K562 (cell line): ENCODE data around the gene NDST3. TPM values are rescaled to one million over a fixed set of nuclear protein-coding genes. Genes with fewer than 3 reads are reported as not detected.

Experiments
- ATAC-seq: fragments of 200-7000 bp; cut with Tn5 transposase; 3 replicates; pipeline ENCODE4 v1.9.1; 2020; ENCODE audit warnings: moderate library complexity
- BruUV-seq: library from RNA; stranded (reverse); fragments of 400-500 nt; replicated peaks from 2 replicates; lab custom pipeline; 2021; lab: Mats Ljungman, UMichigan
- CTCF ChIA-PET: fragments of 300-600 bp; formaldehyde crosslinking; extraction: SDS; loops from one replicate; lab custom pipeline; 2021; ENCODE audit warnings: low intra/inter-chr PET ratio; lab: Yijun Ruan, JAX
- POLR2A ChIA-PET: fragments of 300-600, 350-650 bp; sonication (Branson Sonifier 250); formaldehyde crosslinking; extraction: SDS; loops from one replicate; lab custom pipeline; 2021; ENCODE audit warnings: antibody characterized with exemption, inconsistent platforms; lab: Yijun Ruan, JAX
- DNase-seq, 4 experiments: peaks; one replicate each; pipeline versions ENCODE4 v3.0.0 to v3.0.0-alpha.2; 2011 to 2018; ENCODE audit warnings: low spot score in 3 of 4, mixed read lengths in 3 of 4; ENCODE audit errors: extremely low read depth in 1 of 4
- FAIRE-seq: peaks from 2 replicates; lab custom pipeline; 2011; peaks lifted over from hg19 to GRCh38; lab: Jason Lieb, UNC
- H2AFZ ChIP-seq: 2 replicates; pipeline ENCODE4 v1.6.0; 2011; ENCODE audit warnings: low read depth, low read length, control low read depth, inconsistent platforms
- H3K27ac ChIP-seq: fragments of 200-600 bp; 3 replicates; pipeline ENCODE4 v1.8.0; 2011; ENCODE audit warnings: low read depth, mild to moderate bottlenecking, control low read depth, inconsistent platforms, low read length, moderate library complexity, mixed read lengths; ENCODE audit errors: extremely low read depth
- H3K27me3 ChIP-seq, 2 experiments: fragments of 300-600 bp in 1 of 2; 2 replicates in 1 of 2; 3 replicates in 1 of 2; pipeline versions ENCODE4 v1.6.0 to v1.8.0; 2011; ENCODE audit warnings: inconsistent platforms in 2 of 2, low read length in 2 of 2, mild to moderate bottlenecking in 1 of 2, mixed read lengths in 1 of 2, moderate library complexity in 1 of 2; ENCODE audit not compliant: control insufficient read depth in 2 of 2, insufficient read depth in 2 of 2
- H3K36me3 ChIP-seq: fragments of 300-600 bp; 3 replicates; pipeline ENCODE4 v1.8.0; 2011; ENCODE audit warnings: mild to moderate bottlenecking, low read length, inconsistent platforms; ENCODE audit not compliant: control insufficient read depth, insufficient read depth
- H3K4me1 ChIP-seq, 2 experiments: fragments of 200-600 bp in 1 of 2; replicated peaks in 1 of 2; 2 replicates in 1 of 2; 3 replicates in 1 of 2; pipeline versions ENCODE4 v1.5.1 to v1.8.0; 2011; ENCODE audit warnings: inconsistent platforms in 2 of 2, low read length in 2 of 2, mild to moderate bottlenecking in 1 of 2, mixed read lengths in 1 of 2, moderate library complexity in 1 of 2; ENCODE audit not compliant: control insufficient read depth in 2 of 2, insufficient read depth in 2 of 2
- H3K4me2 ChIP-seq: 2 replicates; pipeline ENCODE4 v1.6.1; 2011; ENCODE audit warnings: low read length, control low read depth, inconsistent platforms, mixed read lengths; ENCODE audit not compliant: insufficient read depth
- H3K4me3 ChIP-seq: fragments of 200-600 bp; sonication (generic), shearing (Covaris generic); 2 replicates; pipeline ENCODE4 v1.5.1; 2016; ENCODE audit warnings: control low read depth, inconsistent platforms
- H3K79me2 ChIP-seq: fragments of 200-600 bp; 3 replicates; pipeline ENCODE4 v1.8.0; 2011; ENCODE audit warnings: low read length, inconsistent platforms; ENCODE audit not compliant: control insufficient read depth, insufficient read depth
- H3K9ac ChIP-seq, 2 experiments: 2 replicates each; pipeline versions ENCODE4 v1.6.0 to v1.6.1; 2011; ENCODE audit warnings: low read depth in 2 of 2, low read length in 2 of 2, control low read depth in 1 of 2, inconsistent platforms in 1 of 2, mild to moderate bottlenecking in 1 of 2, mixed read lengths in 1 of 2; ENCODE audit not compliant: insufficient read depth in 1 of 2
- H3K9me1 ChIP-seq: one replicate; pipeline ENCODE4 v1.6.0; 2011; ENCODE audit warnings: inconsistent platforms, mild to moderate bottlenecking, low read length, moderate library complexity; ENCODE audit not compliant: control insufficient read depth, insufficient read depth
- H3K9me3 ChIP-seq: replicated peaks from 2 replicates; pipeline ENCODE4 v1.5.1; 2011; ENCODE audit warnings: low read depth, low read length, inconsistent platforms; ENCODE audit not compliant: control insufficient read depth, insufficient read depth
- H4K20me1 ChIP-seq: replicated peaks from 2 replicates; pipeline ENCODE4 v1.6.1; 2011; ENCODE audit warnings: low read length, inconsistent platforms, mixed read lengths; ENCODE audit not compliant: control insufficient read depth, insufficient read depth
- ARHGAP35 ChIP-seq: fragments of 450-650 bp; IDR thresholded peaks from 2 replicates; pipeline ENCODE4 v1.6.1; 2018; ENCODE audit not compliant: partially characterized antibody
- CXXC5 ChIP-seq: fragments of 250-450 bp; sonication (Bioruptor Pico); IDR thresholded peaks from 2 replicates; pipeline ENCODE4 v1.8.0; 2022; ENCODE audit warnings: inconsistent platforms, mild to moderate bottlenecking, moderate library complexity
- L3MBTL2 ChIP-seq: fragments of 450-650 bp; IDR thresholded peaks from 2 replicates; pipeline ENCODE4 v1.6.1; 2016; ENCODE audit warnings: mild to moderate bottlenecking, moderate library complexity
- RFX7 ChIP-seq: fragments of 250-450 bp; sonication (Bioruptor Pico); IDR thresholded peaks from 2 replicates; pipeline ENCODE4 v1.5.1; 2021; ENCODE audit warnings: mild to moderate bottlenecking
- TRIM24 ChIP-seq, 2 experiments: fragments of 450-650 bp; IDR thresholded peaks; 2 replicates each; pipeline ENCODE4 v1.6.1; 2016
- ZBTB17 ChIP-seq: fragments of 450-650 bp; formaldehyde crosslinking; IDR thresholded peaks from 2 replicates; pipeline ENCODE4 v1.4.0; 2020; ENCODE audit warnings: mild to moderate bottlenecking
- ZBTB8A ChIP-seq: fragments of 450-650 bp; IDR thresholded peaks from 2 replicates; pipeline ENCODE4 v1.6.1; 2018; ENCODE audit warnings: mild to moderate bottlenecking, moderate library complexity; ENCODE audit not compliant: partially characterized antibody
- ZKSCAN8 ChIP-seq: fragments of 200-800 bp; sonication (Bioruptor generic); IDR thresholded peaks from 2 replicates; pipeline ENCODE4 v1.6.1; 2016; ENCODE audit warnings: missing genetic modification characterization, missing compliant biosample characterization
- ZMIZ1 ChIP-seq, 2 experiments: fragments of 150-350 bp in 1 of 2; IDR thresholded peaks; 2 replicates each; pipeline ENCODE4 v1.6.1; 2012 to 2016; ENCODE audit warnings: low read depth in 2 of 2, low read length in 2 of 2, mild to moderate bottlenecking in 1 of 2, moderate library complexity in 1 of 2
- ZNF280A ChIP-seq: fragments of 450-650 bp; IDR thresholded peaks from 2 replicates; pipeline ENCODE4 v1.6.1; 2018; ENCODE audit warnings: mild to moderate bottlenecking, low read depth; ENCODE audit not compliant: partially characterized antibody
- ZNF655 ChIP-seq: fragments of 250-450 bp; sonication (Bioruptor Pico); IDR thresholded peaks from 2 replicates; pipeline ENCODE4 v1.5.0; 2021
- ZNF766 ChIP-seq: fragments of 200-800 bp; sonication (Bioruptor generic); conservative IDR thresholded peaks from 2 replicates; pipeline ENCODE4 v1.6.1; 2016; ENCODE audit warnings: missing genetic modification characterization, missing compliant biosample characterization
- ZZZ3 ChIP-seq: fragments of 450-650 bp; IDR thresholded peaks from 2 replicates; pipeline ENCODE4 v1.6.1; 2016; ENCODE audit warnings: antibody characterized with exemption, mild to moderate bottlenecking, moderate library complexity
- WGBS: fragments of 100-300 bp; shearing (Covaris generic); methylation state at CpG from one replicate; pipeline ENCODE4 v1.1.6; 2016; ENCODE audit warnings: low coverage, mixed read lengths; ENCODE audit not compliant: insufficient coverage; ENCODE audit errors: missing lambda C conversion rate; 5-methylcytosine and 5-hydroxymethylcytosine counted together
- in situ Hi-C: fragments of 300-500 bp; cut with MboI; formaldehyde crosslinking; loops from 4 replicates; pipeline ENCODE4 v1.15.0; 2018; ENCODE audit warnings: inconsistent platforms, mixed read lengths
- intact Hi-C: fragments of 100-400 bp; cut with micrococcal nuclease; formaldehyde crosslinking; loops from 2 replicates; pipeline ENCODE4 v1.14.2; 2022
- polyA plus RNA-seq, 8 experiments: library from polyadenylated mRNA; depleted of rRNA in 4 of 8; stranded (reverse) in 5 of 8; unstranded in 3 of 8; fragments of >200 nt; fragmentation: Nextera tagmentation in 2 of 8; fragmentation: Illumina TruSeq in 1 of 8; extraction: Ambion mirVana in 2 of 8; extraction: Trizol in 1 of 8; gene quantifications; 2 replicates each; pipeline versions ENCODE4 v1.2.1 to v1.2.3, GENCODE V29; 2011 to 2014; ENCODE audit warnings: inconsistent platforms in 1 of 8, missing spikeins in 1 of 8
- total RNA-seq, 7 experiments: library from RNA; depleted of rRNA in 6 of 7; stranded (reverse); fragments of >200 nt in 6 of 7; fragmentation: Illumina TruSeq in 2 of 7; extraction: Trizol in 2 of 7; gene quantifications; 2 replicates each; pipeline versions ENCODE4 v1.2.1 to v1.2.3, GENCODE V29; 2011 to 2021; ENCODE audit warnings: low replicate concordance in 1 of 7
- TF ChIP-seq, protein P1 (sequence below): sonication (generic); formaldehyde crosslinking; IDR thresholded peaks from 2 replicates; pipeline ENCODE4 v1.9.0; 2022; ENCODE audit warnings: mild to moderate bottlenecking, missing genetic modification reagents
- TF ChIP-seq, protein P2 (sequence below): fragments of 250-450 bp; sonication (Bioruptor Pico); IDR thresholded peaks from 2 replicates; pipeline ENCODE4 v1.5.0; 2021

The NDST3 gene
- total and polyA plus RNA-seq, 9 of the 15 experiments (the other 6 are each of a cell fraction or from before 2014, with no cell fraction given), result not detected

DNA sequence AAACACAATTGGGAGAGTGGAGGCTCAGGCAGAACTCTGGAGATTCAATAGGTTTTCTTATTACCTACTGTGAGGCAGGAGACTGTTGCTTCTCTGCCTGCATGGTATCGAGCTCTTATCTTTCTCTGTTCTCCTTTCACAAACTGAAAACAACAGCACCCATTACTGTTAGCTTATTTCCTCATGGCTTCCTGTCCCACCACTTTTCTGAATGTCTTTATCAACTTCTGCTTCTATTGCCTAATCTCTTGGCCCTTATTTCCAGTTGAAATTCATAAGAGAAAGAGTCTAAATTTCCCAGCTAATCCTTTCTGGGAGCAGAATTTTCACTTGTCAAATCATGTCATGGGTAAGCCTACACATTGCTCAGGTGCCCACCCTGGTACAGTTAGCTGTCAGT, 46.8 kb upstream of the NDST3 start (continued):
- TF ChIP-seq ZNF766, result no peak
- TF ChIP-seq ARHGAP35, result no peak
- TF ChIP-seq CXXC5 (CRISPR knock-in tag), result no peak
- TF ChIP-seq RFX7 (CRISPR knock-in tag), result no peak
- TF ChIP-seq ZKSCAN8 (CRISPR knock-in tag), result no peak
- TF ChIP-seq ZBTB8A, result no peak
- no peak for TF ChIP-seq ZZZ3
- TF ChIP-seq, protein P1, sequence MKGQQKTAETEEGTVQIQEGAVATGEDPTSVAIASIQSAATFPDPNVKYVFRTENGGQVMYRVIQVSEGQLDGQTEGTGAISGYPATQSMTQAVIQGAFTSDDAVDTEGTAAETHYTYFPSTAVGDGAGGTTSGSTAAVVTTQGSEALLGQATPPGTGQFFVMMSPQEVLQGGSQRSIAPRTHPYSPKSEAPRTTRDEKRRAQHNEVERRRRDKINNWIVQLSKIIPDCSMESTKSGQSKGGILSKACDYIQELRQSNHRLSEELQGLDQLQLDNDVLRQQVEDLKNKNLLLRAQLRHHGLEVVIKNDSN (CRISPR knock-in tag), result no peak
- TF ChIP-seq, all 486 proteins: peak for 0

DNA sequence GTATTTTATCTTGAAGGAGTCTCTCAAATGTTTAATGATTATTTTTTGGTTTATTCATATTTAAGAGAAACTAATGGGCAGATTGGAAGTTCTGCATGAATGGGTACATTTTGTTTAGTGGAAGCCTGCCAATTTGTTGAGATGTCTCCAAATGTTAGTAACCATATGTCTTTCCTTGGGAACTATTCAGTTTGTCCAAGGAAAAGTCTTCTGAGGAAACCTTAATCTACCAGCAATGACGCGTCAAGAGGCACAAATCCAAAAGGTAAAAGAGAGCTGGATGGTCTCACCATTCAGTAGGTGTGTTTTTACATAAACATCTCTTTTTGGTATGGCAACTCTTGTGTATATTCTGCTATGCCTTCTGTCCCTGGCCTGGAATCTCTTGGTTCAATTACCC, 37.4 kb upstream of the NDST3 start:
- TF ChIP-seq ZBTB17 (CRISPR knock-in tag) (no peak), TRIM24 (IDR thresholded peaks at IDR 0.05) (no peak), ZMIZ1 (IDR thresholded peaks at IDR 0.05; ENCODE audit: low read depth in 2 of 2, low read length in 2 of 2) (no peak), L3MBTL2 (no peak), ZNF655 (CRISPR knock-in tag) (no peak), ZNF280A (no peak)
- TF ChIP-seq, protein P2, sequence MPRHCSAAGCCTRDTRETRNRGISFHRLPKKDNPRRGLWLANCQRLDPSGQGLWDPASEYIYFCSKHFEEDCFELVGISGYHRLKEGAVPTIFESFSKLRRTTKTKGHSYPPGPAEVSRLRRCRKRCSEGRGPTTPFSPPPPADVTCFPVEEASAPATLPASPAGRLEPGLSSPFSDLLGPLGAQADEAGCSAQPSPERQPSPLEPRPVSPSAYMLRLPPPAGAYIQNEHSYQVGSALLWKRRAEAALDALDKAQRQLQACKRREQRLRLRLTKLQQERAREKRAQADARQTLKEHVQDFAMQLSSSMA, result no peak
- Histone ChIP-seq H3K9ac (no peak overlapping the region), H3K4me2 (no peak overlapping the region), H3K36me3 (no peaks in the 10 kb centered on the region), H3K27ac (no peak overlapping the region), H3K79me2 (no peaks in the 10 kb centered on the region), H3K9me1 (no peaks in the 10 kb centered on the region), H3K27me3 (no peaks in the 10 kb centered on the region), H4K20me1 (no peaks in the 10 kb centered on the region), H3K9me3 (no peaks in the 10 kb centered on the region), H3K4me3 (no peak overlapping the region), H2AFZ (no peak overlapping the region), H3K4me1 (no peaks in the 10 kb centered on the region)
- WGBS, result 4% methylated on average over 2 of the region's 2 CpGs
- DNase-seq, result no peak
- POLR2A ChIA-PET, result no interaction called here
- BruUV-seq, result no TSS peak
- no peak for ATAC-seq
- in situ Hi-C loops (no loop called here), intact Hi-C loops (no loop called here)
- FAIRE-seq, result no peak
- CTCF ChIA-PET, result no interaction called here
